Measurements from ENCODE around the gene PTPRD. TPM values are rescaled to one million over a fixed set of nuclear protein-coding genes. Genes with fewer than 3 reads are reported as not detected.

PTPRD gene
- total RNA-seq, 1 experiment from 2014 or later = 70.1 TPM

GRCh38 chr9:8713811-8714165, 1899.0 kb downstream of the PTPRD start:
- Mint-ChIP-seq H3K27me3 (ENCODE audit: insufficient read depth, unreplicated experiment) (no peaks in the 10 kb centered on the region), H3K9me3 (ENCODE audit: unreplicated experiment) (no peaks in the 10 kb centered on the region), H3K27ac (ENCODE audit: unreplicated experiment) (no peak overlapping the region), H3K4me1 (ENCODE audit: low read depth, unreplicated experiment) (no peaks in the 10 kb centered on the region), H3K4me3 (ENCODE audit: unreplicated experiment) (no peak overlapping the region), H3K36me3 (ENCODE audit: insufficient read depth, unreplicated experiment) (no peaks in the 10 kb centered on the region)
- H3K4me1 ChIP-seq = no peaks in the 10 kb centered on the region
- no peak for TF ChIP-seq CTCF (IDR thresholded peaks at IDR 0.05; ENCODE audit: insufficient read depth in 1 of 2, low read depth in 1 of 2, low read length in 1 of 2, severe bottlenecking in 1 of 2, unreplicated experiment in 1 of 2)
- POLR2A ChIA-PET = no interaction called here
- no peaks in the 10 kb centered on the region for H3K27me3 ChIP-seq (replicated peaks; ENCODE audit: control insufficient read depth, insufficient read depth, low read length)
- no TSS peak for BruUV-seq (replicated peaks)
- intact Hi-C loops (cut with micrococcal nuclease; ENCODE audit: unreplicated experiment) = no loop called here
- CTCF ChIA-PET = no interaction called here
- no peaks in the 10 kb centered on the region for H3K9me3 ChIP-seq
- no peak for DNase-seq
- no peak overlapping the region for H3K4me3 ChIP-seq (ENCODE audit: low read depth, low read length)
- no peaks in the 10 kb centered on the region for H3K36me3 ChIP-seq (ENCODE audit: control insufficient read depth, insufficient read depth, low read length)

GRCh38 chr9:8713149-8713810, 1899.5 kb downstream of the PTPRD start:
- CTCF ChIA-PET = no interaction called here
- H3K4me3 ChIP-seq (ENCODE audit: low read depth, low read length) = no peak overlapping the region
- BruUV-seq (replicated peaks) = no TSS peak
- Mint-ChIP-seq H3K4me3 (ENCODE audit: unreplicated experiment) (no peak overlapping the region), H3K9me3 (ENCODE audit: unreplicated experiment) (no peaks in the 10 kb centered on the region), H3K36me3 (ENCODE audit: insufficient read depth, unreplicated experiment) (no peaks in the 10 kb centered on the region), H3K4me1 (ENCODE audit: low read depth, unreplicated experiment) (no peaks in the 10 kb centered on the region), H3K27ac (ENCODE audit: unreplicated experiment) (no peak overlapping the region), H3K27me3 (ENCODE audit: insufficient read depth, unreplicated experiment) (no peaks in the 10 kb centered on the region)
- POLR2A ChIA-PET = no interaction called here
- no peaks in the 10 kb centered on the region for H3K9me3 ChIP-seq
- intact Hi-C loops (cut with micrococcal nuclease; ENCODE audit: unreplicated experiment) = no loop called here
- H3K27me3 ChIP-seq (replicated peaks; ENCODE audit: control insufficient read depth, insufficient read depth, low read length) = no peaks in the 10 kb centered on the region
- H3K36me3 ChIP-seq (ENCODE audit: control insufficient read depth, insufficient read depth, low read length) = no peaks in the 10 kb centered on the region
- no peaks in the 10 kb centered on the region for H3K4me1 ChIP-seq
- DNase-seq = no peak
- no peak for TF ChIP-seq CTCF (IDR thresholded peaks at IDR 0.05; ENCODE audit: insufficient read depth in 1 of 2, low read depth in 1 of 2, low read length in 1 of 2, severe bottlenecking in 1 of 2, unreplicated experiment in 1 of 2)

GRCh38 chr9:8709731-8710130, 1903.1 kb downstream of the PTPRD start:
- Histone ChIP-seq H3K36me3 (ENCODE audit: control insufficient read depth, insufficient read depth, low read length) (no peaks in the 10 kb centered on the region), H3K4me3 (ENCODE audit: low read depth, low read length) (no peak overlapping the region), H3K9me3 (no peaks in the 10 kb centered on the region), H3K4me1 (no peaks in the 10 kb centered on the region; the same call in 1 of the 2 replicates), H3K27me3 (replicated peaks; ENCODE audit: control insufficient read depth, insufficient read depth, low read length) (no peaks in the 10 kb centered on the region)
- intact Hi-C loops (cut with micrococcal nuclease; ENCODE audit: unreplicated experiment) = no loop called here
- no peak for TF ChIP-seq CTCF (IDR thresholded peaks at IDR 0.05; ENCODE audit: insufficient read depth in 1 of 2, low read depth in 1 of 2, low read length in 1 of 2, severe bottlenecking in 1 of 2, unreplicated experiment in 1 of 2)
- no peaks in the 10 kb centered on the region for H3K36me3 Mint-ChIP-seq (ENCODE audit: insufficient read depth, unreplicated experiment)
- H3K4me1 Mint-ChIP-seq (ENCODE audit: low read depth, unreplicated experiment) = no peaks in the 10 kb centered on the region
- no peaks in the 10 kb centered on the region for H3K27me3 Mint-ChIP-seq (ENCODE audit: insufficient read depth, unreplicated experiment)
- H3K27ac Mint-ChIP-seq (ENCODE audit: unreplicated experiment) = no peak overlapping the region
- H3K4me3 Mint-ChIP-seq (ENCODE audit: unreplicated experiment) = no peak overlapping the region
- DNase-seq = no peak
- CTCF ChIA-PET = no interaction called here
- BruUV-seq (replicated peaks) = no TSS peak
- POLR2A ChIA-PET = no interaction called here
- H3K9me3 Mint-ChIP-seq (ENCODE audit: unreplicated experiment) = no peaks in the 10 kb centered on the region
